HG03025 (cell line): Measurements from ENCODE around the gene DDTL.

ENCODE experiments used
- ATAC-seq: cut with Tn5 transposase; IDR thresholded peaks from one replicate; pipeline ENCODE4 v1.9.1; 2021; ENCODE audit warnings: mild to moderate bottlenecking, moderate library complexity; ENCODE audit not compliant: unreplicated experiment, low FRiP score

DDTL gene

GRCh38 chr22:24003887-24004286 lies 37.2 kb downstream of the DDTL start:
- ATAC-seq = no peak

- ATAC-seq = no peak
Observed at GRCh38 chr22:24005201-24005600, 38.5 kb downstream of the DDTL start, which contains the start of gene GSTT4. Gene GSTT4 (minus strand): TSS chr22:24005453. CDS start chr22:24005356, 97 bp downstream.

GRCh38 chr22:24006207-24006913 lies 39.7 kb downstream of the DDTL start:
- no peak for ATAC-seq

GRCh38 chr22:24006914-24007214 lies 40.2 kb downstream of the DDTL start:
- no peak for ATAC-seq

GRCh38 chr22:24007253-24008021 lies 40.7 kb downstream of the DDTL start:
- ATAC-seq = no peak

GRCh38 chr22:24008022-24008283 lies 41.3 kb downstream of the DDTL start:
- no peak for ATAC-seq

- ATAC-seq = no peak
Observed at GRCh38 chr22:24008381-24009226, 41.9 kb downstream of the DDTL start.

GRCh38 chr22:24009227-24010017 lies 42.7 kb downstream of the DDTL start:
- ATAC-seq = no peak

GRCh38 chr22:24010018-24010391 lies 43.3 kb downstream of the DDTL start:
- ATAC-seq = no peak

- ATAC-seq = no peak
Observed at GRCh38 chr22:24011735-24012068, 45.0 kb downstream of the DDTL start.

GRCh38 chr22:24016156-24016555 lies 49.5 kb downstream of the DDTL start:
- no peak for ATAC-seq

GRCh38 chr22:24021304-24021703 lies 54.6 kb downstream of the DDTL start:
- no peak for ATAC-seq
